Kidney capillary endothelial cell (primary cell): Measurements from ENCODE around the gene KIF5C.
A peak's percentile ranks its signal among the peaks of the same experiment; 100 is the strongest.

ENCODE experiments used
- DNase-seq: peaks from one replicate; pipeline ENCODE4 v3.0.0-alpha.2; 2018; ENCODE audit warnings: low spot score

The KIF5C gene

DNA sequence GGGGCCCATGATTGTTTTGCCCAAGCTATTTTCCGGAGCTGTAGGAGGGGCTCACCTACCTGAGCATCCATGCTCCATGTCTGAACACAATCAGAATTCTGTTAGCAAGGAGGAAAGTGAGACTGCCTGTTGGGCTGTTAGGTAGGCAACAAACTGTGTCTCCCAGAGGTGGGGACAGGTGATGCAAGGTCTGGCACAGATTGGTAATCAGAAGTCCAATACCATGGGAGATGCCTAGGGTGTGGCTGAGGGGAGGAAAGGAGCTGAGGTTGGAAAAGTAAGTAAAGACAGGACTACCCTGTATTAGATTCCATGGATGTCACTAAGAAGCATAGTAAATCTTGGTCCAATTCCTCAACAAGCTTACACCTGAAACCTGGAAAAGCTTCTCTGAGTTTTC, 166.5 kb downstream of the KIF5C start:
- DNase-seq = no peak

DNA sequence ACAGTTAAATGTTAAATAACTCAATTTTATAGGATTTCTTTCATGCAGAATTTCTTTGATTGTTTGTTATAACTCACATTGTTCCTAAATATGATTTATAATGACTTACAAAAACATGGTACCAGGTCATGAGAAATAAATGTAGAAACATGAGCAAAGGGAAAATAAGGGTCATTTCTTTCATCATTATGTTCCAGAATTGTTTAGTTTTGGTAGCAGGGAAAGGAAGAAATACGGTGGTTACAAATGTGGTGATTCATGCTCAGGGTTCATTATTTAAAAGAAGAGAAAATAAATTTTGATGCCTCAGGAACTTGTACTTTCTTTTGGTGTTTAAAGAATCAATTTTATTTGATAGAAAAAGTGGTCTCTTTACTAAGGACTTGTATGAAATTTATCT, 167.9 kb downstream of the KIF5C start:
- no peak for DNase-seq

DNA sequence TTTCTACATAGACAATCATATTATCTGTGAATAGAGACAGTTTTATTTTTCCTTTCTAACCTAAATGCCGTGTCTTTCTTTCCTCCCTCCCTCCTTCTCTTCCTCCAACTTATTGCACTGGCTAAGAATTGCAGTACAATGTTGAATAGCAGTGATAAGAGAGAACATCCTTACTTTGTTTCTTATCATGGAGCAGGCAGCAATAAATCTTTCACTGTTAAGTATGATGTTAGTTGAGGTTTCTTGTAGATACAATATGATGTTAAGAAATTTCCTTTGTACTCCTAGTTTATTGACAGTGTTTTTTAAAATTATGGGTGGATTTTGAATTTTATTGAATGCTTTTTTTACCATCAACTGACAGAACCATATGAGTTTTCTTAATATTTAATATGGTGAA, 169.5 kb downstream of the KIF5C start:
- no peak for DNase-seq

GRCh38 chr2:149047118-149047517, 172.1 kb downstream of the KIF5C start:
- DNase-seq = no peak

GRCh38 chr2:149049142-149049541, 174.1 kb downstream of the KIF5C start:
- DNase-seq = no peak

- DNase-seq = no peak
Observed at GRCh38 chr2:149050188-149050587, 175.2 kb downstream of the KIF5C start.

- DNase-seq = no peak
Observed at GRCh38 chr2:149055751-149056150, 180.7 kb downstream of the KIF5C start.

DNA sequence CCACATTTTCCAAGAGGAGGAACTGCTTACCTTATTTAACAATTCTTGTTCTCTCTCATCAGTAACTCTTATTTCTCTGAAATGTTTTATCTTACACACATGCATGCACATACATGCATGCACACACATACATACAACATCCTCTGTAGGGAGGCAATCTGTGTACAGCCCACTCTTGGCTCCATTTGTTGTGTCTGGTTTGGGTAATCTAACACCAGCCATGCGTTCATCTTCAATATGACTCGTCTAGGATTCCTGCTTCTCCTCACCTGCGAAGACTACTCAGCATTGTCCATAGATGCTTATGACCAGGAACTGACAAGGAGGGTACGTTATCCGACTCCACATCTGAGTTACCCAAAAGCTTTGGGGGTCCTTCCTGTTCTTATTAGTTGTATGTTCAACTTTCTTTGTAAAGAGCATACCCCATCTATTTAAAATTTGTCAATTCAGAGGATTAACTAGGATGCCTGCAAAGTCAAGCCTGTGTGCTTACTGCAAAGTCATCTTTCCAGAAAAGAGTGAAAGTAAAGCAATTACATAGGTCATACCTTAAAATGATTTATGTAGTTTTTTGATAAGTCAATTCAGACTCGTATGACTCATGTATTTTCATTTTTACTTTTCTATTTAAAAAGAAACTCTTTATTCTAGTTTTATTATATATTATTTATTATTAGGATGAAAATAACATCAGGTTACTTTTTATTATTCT, 181.7 kb downstream of the KIF5C start:
- DNase-seq = no peak

DNA sequence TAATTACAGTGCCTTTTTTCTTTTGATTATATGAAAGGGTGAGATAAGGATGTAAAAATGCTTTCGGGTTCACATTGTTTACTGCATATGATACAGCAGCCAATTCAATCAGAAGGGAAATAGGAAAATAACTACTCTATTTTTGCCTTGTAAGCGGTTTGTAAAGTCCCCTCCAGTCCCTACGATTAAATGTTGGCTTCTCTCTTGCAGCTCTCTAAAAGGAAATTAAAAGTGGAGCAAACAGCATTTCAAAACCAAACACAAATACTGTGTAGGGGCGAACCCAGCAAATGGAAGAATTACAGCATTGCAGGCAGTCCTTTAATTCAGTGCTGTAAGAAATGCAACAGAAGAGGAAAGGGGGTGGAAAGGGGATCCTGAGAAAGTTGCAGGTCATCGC, 182.4 kb downstream of the KIF5C start:
- DNase-seq = no peak

GRCh38 chr2:149058936-149059335, 183.9 kb downstream of the KIF5C start:
- no peak for DNase-seq

GRCh38 chr2:149059822-149060221, 184.8 kb downstream of the KIF5C start:
- no peak for DNase-seq

DNA sequence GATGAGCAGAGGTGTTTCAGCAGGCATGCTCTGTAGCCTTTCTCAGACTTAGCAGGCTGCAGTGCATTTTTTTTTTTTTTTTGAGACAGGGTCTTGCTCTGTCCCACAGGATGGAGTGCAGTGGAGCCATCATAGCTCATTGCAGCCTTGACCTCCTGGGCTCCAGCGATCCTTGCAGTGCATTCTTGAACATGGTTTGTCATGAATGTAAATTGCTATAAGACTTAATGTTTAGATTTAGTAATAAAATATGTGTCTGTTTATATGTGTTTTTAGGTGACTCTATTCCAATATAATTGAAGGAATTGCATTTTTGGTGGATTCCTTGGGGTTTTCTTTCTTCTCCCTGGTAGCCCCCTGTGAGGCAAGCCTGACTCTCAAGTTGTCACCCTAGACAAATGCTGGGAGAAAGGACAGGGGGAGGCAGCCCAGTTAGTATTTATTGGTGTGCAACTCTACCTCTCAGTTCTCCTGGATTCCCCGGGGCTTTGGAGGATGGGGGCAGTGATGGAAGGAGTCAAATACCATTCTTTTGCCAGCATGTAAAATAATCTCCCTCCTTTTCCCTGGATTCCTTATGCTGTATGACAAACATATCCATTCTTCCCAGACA, 186.2 kb downstream of the KIF5C start:
- DNase-seq = no peak

- no peak for DNase-seq
Observed at GRCh38 chr2:149062531-149062930, 187.5 kb downstream of the KIF5C start.

GRCh38 chr2:149063177-149063576, 188.2 kb downstream of the KIF5C start:
- no peak for DNase-seq

DNA sequence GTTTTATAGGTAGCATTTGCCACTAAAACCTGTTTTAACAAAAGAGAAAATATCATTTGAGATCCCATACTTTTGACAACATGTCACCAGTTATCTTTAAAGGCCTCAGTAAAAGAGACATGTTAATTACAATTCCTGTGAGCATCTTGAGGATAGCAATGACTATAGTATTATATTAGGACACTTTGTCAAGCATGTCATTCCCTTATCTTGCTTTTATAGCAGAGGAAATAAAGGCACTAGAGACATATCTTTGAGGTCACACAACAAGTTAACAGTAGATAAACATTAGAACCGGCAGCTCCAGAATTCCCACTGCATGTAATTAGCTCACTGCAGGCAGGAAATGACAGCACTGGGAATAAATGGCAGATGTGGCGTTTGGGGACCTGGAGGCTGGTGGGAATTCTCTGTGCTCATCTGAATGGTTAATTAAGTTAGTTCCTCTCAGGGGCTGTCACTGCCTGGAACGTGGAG, 189.4 kb downstream of the KIF5C start:
- DNase-seq = peak; percentile 7

DNA sequence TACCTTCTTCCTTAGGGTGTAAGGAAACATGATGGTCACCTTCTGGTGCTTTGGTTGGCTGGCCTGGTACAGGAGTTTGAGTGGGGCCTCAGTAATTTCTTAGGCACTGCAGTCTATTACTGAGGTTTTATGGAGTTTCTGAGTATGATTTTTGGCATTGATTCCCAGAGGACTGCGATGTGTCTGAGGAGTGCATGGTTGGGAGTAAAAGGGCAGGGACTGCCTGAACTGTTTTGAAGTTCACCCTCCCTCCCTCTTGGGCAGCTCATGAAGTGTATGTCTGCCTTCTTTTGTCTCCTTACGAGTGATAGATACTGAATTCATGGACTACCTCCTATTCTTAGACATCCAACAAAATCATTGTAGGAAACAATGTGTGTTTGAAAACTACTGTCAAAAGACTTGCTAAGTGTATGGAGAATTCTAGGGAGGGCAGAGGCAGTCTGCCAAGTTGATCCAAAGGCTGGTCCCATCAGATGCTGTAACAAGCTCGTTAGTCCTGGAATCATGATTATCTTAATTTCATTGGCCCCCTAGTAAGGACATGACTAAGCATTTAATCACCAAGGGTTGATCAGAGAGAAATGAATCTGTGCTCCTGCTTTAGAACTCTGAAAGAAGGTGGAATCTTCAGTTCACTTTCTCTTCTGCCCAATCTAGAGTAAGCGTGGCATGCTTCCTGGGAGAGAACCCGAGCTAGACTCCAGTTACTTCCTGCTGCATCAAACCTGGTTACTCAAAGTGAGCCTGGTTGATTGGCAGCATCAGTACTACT, 190.0 kb downstream of the KIF5C start:
- no peak for DNase-seq

- no peak for DNase-seq
Observed at GRCh38 chr2:149068225-149068995, 193.4 kb downstream of the KIF5C start.

DNA sequence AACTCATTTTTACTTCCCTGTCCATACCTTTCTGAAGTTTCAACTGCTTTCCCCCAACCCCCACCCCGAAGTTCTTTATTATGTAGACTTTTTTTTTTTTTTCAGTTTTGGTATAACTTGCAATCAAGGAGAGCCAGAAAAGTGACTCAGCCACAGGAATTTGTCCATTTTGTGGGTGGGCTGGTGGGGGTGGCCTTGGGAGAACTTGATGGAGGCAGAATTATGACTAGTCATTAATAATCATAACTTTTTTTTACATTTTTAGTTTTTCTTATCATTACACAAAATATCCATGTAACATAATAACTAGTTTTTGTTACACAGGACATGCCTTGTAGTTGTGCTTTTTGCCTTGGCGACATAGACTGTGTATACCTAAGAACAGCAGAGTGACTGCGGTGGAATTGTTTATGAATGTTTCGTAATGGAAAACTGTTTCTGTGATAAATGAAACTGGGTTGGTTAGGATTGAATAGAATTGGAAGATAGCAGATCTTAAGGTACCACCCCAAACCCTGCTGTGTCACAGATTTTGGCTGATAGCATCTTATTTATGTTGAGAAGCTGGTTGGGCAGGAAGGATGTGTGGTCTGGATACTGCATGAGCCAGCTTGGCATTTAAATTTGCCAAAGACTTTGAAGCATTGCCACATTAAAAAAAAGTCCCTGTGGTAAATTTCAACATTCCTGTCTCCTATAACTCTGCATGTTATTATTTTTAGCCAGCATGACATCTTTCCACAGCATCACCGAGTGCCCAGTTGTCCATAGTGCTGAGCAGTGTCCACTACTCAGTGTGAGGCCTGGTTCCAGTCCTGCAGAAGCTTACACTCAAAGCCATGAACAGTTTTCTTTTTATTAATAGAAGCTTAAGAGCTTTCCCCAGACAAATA, 194.2 kb downstream of the KIF5C start:
- no peak for DNase-seq

- DNase-seq = no peak
Observed at GRCh38 chr2:149070681-149071320, 195.8 kb downstream of the KIF5C start.

GRCh38 chr2:149075105-149075504, 200.1 kb downstream of the KIF5C start:
- no peak for DNase-seq

- no peak for DNase-seq
Observed at GRCh38 chr2:149075853-149076252, 200.8 kb downstream of the KIF5C start.
